Activated CD4-positive, alpha-beta T cell treated with anti-CD3 and anti-CD28 coated beads for 4 hours (primary cell): ENCODE results near the gene TCFL5.
"Not testable (repeated sequence)": the region's sequence is repeated elsewhere in the genome, so short reads cannot be mapped to it uniquely, and the experiment has no call there.

Experiments used
- DNase-seq, 2 donors: peaks; one replicate each; pipeline ENCODE4 v3.0.0-alpha.2; 2020

The TCFL5 gene

GRCh38 chr20:62879275-62880146 is 17.9 kb upstream of the TCFL5 start:
- DNase-seq = no peak

DNA sequence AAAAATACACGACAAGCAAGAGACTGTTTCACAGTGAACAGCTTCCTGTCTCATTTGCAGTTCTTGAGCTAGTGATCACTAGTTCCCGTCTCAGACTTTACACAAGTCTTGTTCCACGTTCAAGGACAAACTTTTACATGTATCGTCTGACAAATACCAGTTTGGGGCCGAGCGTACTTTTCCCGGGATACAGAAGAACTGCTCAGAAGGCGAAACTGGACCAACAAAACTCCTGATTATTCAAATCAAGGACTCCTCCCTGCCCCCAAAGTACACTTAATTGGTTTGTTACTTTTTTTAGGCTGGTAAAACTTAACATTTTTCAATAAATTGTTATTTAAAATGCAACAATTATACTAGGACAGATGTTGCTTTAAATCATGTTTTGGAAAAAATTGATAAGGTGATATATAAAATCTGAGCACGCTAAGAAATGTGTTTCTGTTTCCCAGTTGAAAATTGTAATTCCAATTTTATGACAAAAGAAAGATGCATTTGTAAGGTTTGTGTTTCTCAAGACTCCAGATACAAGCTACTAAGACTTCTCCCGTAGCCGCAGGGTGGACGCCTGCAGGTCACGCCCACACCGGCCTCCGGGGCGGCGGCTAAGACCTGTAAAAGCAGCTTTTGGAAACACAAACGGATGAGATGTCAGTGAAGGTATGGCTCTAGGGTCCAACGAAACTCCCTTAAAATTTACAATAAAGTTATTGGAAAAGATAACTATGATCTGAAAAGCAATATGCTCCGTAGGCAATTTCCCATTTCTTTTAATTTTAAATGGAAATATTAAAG is 16.8 kb upstream of the TCFL5 start:
- DNase-seq = no peak

DNA sequence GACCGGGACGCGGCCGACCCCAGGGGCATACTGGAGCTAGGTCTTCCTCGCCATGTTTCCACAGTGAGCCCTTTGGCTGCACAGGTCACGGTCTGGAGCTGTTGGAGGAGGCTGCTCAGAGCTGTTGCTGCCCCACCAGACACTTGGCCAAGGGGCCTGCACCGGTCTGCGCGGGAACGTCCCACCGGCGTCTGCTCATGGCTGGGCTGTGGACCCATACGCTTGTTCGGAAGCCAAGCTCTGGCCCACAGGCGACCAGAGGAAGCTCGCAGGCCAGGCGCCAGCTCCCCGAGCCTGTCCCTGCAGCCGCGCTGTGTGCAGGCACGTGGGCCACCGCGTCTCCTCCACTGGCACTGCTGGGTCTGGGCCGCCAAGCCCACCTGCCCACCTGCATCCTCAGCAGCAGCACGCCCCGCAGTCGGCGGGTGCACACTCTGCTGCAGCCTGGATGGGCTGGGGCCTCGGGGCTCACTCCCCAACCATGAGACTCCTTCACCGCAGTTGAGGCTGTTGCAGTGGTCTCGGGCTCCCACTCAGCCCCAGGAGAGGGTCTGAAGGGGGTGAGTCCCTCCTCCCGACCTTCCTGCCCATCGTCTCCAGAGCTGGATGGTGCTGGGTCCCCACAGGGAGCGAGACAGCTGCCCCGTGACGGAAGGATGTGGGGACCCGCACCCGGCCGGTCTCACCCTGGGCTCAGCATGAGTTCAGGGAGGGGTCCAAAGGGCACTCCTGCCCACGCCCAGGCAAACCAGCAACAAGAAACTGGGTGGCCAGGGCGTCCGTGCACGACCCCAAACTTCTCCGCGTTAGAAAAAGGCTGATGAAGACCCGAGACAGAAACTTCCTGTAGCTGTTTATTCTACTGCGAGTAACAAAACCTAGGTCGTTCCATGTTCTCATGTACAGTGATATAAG is 15.5 kb upstream of the TCFL5 start:
- no peak for DNase-seq

DNA sequence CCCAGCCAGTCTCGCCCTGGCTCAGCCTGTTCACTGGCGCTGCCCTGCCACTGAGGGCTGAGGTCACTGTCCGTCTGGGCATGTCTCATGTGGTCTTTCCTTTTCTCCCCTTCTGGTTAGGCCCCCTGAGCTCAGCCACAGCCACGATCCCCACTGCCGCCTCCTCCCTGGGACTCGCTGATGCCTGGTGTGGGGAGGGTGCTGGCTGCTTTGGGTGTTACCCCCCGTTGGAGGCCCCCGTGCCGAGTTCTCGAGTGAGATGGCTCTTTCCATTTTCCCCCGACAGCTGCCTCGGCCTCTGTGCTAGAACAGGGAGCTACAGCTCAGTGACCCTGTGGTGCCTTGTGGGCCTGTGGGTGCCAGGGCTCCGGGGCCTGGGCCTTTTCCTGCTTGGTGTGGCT is 14.9 kb upstream of the TCFL5 start:
- no peak for DNase-seq

DNA sequence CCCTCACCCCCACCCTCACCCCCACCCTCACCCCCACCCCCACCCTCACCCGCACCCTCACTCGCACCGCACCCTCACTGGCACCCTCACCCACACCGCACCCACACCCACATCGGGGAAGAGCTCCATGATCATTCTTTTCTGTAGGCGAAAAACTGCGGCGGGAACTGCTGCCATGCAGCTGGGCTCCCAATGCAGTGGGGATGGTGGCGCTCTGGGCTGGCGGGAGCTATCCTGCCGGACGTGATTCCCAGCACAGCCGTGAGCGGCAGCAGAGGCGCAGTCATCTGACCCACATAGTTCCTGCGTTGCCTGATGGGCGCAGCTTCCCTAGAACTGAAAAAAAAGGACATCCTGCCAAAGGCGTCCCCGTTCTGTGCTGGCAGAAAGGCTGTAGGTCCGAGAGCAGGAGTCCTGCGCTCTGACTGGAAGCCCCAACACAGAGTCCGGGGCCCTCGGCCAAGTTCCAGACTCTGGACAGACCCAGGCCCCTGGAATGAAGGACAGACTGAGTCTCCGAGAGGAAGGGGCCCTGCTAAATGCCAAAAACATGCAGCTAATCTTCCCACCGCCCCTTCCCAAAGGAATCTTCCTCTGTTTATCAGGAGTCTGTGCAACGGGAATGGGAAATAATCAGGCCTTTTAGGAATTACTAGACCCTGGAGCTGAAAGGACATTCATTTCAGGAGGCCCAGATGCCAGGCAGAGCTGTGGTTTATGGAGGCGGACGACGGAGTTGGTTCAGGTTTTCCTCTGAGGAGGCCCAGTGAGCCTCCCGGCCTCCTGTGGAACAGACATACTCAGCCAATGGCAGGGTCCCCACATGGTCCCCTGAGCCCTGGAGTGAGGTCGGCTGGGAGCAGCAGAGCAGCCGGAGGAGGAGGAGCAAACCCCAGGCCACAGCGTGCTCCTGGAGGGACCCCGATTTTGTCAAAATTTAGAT is 14.1 kb upstream of the TCFL5 start:
- no peak for DNase-seq

DNA sequence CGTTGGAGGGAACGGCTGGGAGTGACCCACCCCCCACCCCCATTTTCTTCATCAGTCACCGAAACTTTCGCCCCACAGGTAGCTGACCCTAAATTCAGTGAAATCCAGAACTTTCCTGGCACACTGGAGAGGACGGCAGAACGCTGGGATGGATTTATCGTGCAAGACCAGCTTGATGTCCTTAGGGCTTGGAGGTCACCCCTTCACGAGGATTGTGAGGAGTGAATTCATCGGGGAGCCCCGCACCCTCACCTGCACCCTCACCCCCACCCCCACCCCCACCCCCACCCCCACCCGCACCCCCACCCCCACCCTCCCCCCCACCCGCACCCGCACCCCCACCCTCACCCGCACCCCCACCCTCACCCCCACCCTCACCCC is 13.3 kb upstream of the TCFL5 start:
- DNase-seq = no peak

DNA sequence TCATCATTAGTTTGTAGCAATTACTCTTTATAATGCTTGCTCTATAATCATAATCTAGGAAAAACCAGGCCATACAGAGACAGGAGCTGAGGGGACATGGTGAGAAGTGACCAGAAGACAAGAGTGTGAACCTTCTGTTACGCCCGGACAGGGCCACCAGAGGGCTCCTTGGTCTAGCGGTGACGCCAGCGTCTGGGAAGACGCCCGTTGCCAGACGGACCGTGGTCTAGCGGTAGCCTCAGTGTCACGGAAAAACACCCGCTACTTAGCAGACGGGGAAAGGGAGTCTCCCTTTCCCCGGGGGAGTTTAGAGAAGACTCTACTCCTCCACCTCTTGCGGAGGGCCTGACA is 12.0 kb upstream of the TCFL5 start:
- not testable (repeated sequence) for DNase-seq

DNA sequence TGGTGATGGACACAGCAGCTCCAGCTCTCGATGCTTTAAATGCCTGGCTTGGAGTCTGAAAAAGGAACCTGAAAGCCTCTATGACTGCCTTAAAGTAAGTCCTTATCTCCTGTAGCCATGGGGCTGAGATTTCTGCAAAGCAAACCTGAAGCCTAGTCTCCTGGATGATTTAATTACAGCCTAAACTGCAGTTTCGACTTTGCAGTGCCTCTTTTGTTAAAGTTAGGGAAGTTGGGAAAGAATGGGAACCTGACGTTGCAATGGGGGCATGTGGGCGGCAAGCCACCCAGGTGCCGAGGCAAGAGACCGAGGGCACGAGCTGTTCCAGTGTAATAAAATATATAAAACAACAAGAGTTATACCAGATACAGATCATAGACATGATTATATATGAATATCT is 11.7 kb upstream of the TCFL5 start:
- DNase-seq = no peak

DNA sequence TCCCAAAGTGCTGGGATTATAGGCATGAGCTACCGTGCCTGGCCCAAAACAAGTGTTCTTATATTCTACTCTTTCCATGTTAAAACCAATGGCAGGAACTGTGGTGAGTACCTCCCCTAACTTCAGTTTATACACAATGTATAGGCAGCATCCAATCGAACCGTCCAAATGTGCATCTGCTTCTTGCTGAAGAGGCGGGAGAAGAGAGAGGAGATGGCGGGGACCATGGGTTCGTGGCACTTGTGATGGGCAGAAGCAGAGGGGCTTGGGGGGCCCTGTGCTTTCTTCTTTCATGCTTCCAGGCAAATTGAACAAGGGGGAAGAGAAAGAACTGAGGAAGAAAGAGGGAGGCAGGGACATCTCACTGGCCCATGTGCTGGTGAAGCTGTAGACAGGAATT is 11.2 kb upstream of the TCFL5 start:
- DNase-seq = no peak

DNA sequence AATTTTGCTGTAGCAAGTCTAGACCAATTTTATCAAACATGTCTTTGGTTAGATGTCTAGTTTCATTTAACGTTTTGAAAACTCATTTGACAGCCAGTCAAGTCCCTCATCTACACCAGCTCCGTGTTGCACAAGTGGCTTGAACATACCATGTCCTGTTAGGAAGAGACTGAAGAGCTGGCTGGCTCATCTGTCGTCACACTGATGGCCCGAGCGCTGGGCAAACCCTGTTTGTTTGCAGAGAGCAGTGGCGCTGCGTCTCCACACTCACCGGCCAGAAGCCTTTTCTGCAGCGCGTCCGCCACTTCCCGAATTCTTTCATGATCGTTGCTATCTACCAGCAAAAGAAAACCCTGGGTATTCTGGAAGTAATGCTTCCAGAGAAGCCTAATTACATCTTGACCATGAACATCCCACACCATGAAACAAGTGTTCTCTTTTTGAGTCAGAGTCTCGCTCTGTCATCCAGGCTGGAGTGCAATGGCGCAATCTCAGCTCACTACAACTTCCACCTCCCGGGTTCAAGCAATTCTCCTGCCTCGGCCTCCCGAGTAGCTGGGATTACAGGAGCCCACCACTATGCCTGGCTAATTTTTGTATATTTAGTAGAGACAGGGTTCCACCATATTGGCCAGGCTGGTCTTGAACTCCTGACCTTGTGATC is 10.7 kb upstream of the TCFL5 start:
- no peak for DNase-seq

DNA sequence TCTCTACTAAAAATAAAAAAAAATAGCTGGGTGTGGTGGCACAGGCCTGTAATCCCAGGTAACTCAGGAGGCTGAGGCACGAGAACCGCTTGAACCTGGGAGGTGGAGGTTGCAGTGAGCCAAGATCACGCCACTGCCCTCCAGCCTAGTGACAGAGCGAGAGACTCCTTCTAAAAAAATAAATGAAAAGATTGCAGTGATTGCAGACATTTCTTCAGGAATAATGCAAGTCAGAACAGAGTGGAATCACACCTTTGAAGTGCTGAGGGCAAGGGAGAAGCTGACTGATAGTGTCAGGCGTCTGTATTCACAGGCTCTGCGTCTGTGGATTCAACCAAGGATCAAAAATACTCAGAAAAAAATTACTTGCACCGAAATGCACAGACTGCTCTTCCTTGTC is 2.6 kb upstream of the TCFL5 start:
- DNase-seq = no peak

DNA sequence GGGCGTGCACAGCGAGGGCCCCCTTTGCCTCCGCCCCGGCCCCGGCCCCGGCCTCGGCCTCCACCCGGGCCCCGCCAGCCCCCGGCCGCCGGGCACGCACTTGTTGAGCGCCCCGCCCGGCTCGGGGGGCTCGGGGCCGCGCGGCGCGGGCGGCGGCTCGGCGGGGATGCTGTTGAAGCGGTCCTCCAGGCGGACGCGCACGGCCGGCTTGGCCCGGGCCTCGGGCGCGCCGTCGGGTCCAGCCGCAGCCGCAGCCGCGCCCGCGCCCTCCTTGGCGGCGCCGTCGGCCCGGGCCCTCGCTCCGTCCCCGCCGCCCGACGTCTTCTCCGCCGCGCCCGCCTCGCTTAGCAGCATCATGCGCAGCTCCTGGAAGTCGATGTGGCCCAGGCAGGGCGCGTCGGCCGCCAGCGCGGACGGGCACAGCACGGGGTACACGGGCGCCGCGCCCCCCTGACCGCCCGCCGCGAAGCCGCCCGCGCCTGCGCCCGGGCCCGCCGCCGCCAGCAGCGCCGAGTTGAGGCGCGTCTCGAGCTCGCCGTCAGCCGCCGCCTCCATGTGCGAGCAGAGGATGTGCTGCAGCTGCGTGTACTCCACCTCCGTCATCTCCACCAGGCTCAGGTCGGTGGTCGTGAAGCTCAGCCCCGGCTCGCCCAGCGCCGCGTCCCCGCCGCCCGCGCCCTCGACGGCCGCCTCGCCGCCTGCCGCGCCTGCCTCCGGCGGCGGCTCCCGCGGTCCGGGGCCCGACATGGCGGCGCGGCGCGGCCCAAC is 514 bp downstream of the TCFL5 start:
- DNase-seq = peak in 1 of 2 donors; percentile 28

- no peak for DNase-seq
Measured at GRCh38 chr20:62860391-62860923, 1.2 kb downstream of the TCFL5 start.

- no peak for DNase-seq
Measured at GRCh38 chr20:62859721-62860120, 1.9 kb downstream of the TCFL5 start.

DNA sequence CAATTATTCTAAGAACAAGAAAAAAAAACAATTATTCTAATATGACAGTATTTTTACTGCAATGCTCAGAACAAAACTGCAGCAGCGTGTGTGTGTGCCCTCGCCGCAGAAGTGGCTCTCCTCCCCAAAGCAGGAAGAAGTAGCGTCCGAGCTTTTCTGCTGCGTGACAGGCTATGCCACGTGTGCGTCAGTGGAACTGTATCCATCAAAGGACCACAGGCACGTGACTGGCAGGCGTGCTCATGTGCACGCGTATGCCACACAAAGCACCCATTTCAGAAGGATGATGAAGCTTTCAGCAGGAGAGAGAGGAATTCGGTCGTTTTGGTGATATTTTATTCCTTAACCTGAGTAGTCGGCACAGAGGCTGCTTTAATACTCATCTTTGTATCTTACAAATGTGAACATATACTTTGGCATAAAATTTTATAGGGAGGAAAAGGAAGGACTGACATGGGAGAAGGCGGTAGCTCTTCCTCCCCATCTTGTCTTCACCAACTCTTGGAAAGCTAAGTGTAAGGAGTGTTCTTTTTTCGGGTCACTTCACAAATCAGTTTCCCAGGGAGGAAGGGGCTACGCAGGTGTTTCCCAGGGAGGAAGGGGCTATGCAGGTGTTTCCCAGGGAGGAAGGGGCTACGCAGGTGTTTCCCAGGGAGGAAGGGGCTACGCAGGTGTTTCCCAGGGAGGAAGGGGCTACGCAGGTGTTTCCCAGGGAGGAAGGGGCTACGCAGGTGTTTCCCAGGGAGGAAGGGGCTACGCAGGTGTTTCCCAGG is 3.4 kb downstream of the TCFL5 start:
- no peak for DNase-seq

- no peak for DNase-seq
Measured at GRCh38 chr20:62856931-62857619, 4.5 kb downstream of the TCFL5 start.

GRCh38 chr20:62855120-62855519 is 6.5 kb downstream of the TCFL5 start:
- DNase-seq = no peak

- DNase-seq = no peak
Measured at GRCh38 chr20:62854121-62854520, 7.5 kb downstream of the TCFL5 start.

DNA sequence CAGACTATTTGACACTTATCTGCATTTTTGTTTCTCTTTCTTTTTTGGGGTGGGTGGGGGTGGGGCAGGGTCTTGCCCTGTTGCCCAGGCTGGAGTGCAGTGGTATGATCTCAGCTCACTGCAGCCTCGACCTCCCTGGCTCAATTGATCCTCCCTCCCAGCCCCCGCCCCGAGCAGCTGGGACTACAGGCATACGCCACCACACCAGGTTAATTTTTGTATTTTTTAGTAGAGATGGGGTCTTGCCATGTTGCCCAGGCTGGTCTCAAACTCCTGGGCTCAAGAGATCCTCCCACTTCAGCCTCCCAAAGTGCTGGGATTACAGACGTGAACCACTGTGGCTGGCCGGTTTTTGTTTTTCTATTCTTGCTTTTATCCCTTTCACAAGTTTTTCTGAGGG is 8.3 kb downstream of the TCFL5 start:
- not testable (repeated sequence) for DNase-seq
